Thyroid gland (tissue), 4 donors: ENCODE data around the gene ABCC1. TPM values are rescaled to one million over a fixed set of nuclear protein-coding genes. Genes with fewer than 3 reads are reported as not detected.

Experiments used
- DNase-seq, 2 donors: peaks; one replicate each; pipeline ENCODE4 v3.0.0-alpha.2; 2019
- H3K27ac ChIP-seq, 3 donors: fragments of 200-600 bp; sonication (generic); 1 replicate in 2 of 3; 2 replicates in 1 of 3; pipeline ENCODE4 v1.5.1; 2016 to 2019; ENCODE audit warnings: mild to moderate bottlenecking in 1 of 3, moderate library complexity in 1 of 3
- H3K27me3 ChIP-seq: fragments of 200-600 bp; sonication (generic); one replicate; pipeline ENCODE4 v1.5.1; 2019
- H3K36me3 ChIP-seq, 2 donors: fragments of 200-600 bp; sonication (generic); one replicate each; pipeline ENCODE4 v1.5.1; 2016 to 2019
- H3K4me1 ChIP-seq, 2 donors: fragments of 200-600 bp; sonication (generic); one replicate each; pipeline ENCODE4 v1.5.1; 2017 to 2019
- H3K4me3 ChIP-seq, 3 donors: fragments of 200-600 bp; sonication (generic); replicated peaks in 1 of 3; 1 replicate in 2 of 3; 2 replicates in 1 of 3; pipeline ENCODE4 v1.5.1; 2016; ENCODE audit warnings: mild to moderate bottlenecking in 1 of 3
- H3K9me3 ChIP-seq: fragments of 200-600 bp; sonication (generic); one replicate; pipeline ENCODE4 v1.5.1; 2017
- CTCF ChIP-seq, 6 experiments: fragments of 200-600 bp in 3 of 6; fragments of 450-650 bp in 3 of 6; sonication (generic) in 3 of 6; IDR thresholded peaks; one replicate each; pipeline ENCODE4 v1.5.1; 2016 to 2019; ENCODE audit warnings: antibody characterized with exemption in 6 of 6, mild to moderate bottlenecking in 2 of 6, inconsistent platforms in 1 of 6, moderate library complexity in 1 of 6
- POLR2A ChIP-seq, 2 donors: fragments of 450-650 bp; IDR thresholded peaks; one replicate each; pipeline ENCODE4 v1.6.1; 2017; ENCODE audit warnings: antibody characterized with exemption in 2 of 2, mild to moderate bottlenecking in 2 of 2, moderate library complexity in 1 of 2
- WGBS, 2 donors: methylation state at CpG; one replicate each; pipeline ENCODE4 v1.1.5; 2017; 5-methylcytosine and 5-hydroxymethylcytosine counted together
- intact Hi-C: fragments of 100-400 bp; cut with DNase I; formaldehyde crosslinking; loops from one replicate; pipeline ENCODE4 v1.15.1; 2023
- total RNA-seq, 4 donors: library from RNA; depleted of rRNA; stranded (reverse); fragments of >200 nt; gene quantifications; one replicate each; pipeline ENCODE4 v1.2.3, GENCODE V29; 2016

The ABCC1 gene
- total RNA-seq, 4 donors from 2014 or later = 42.7 to 76.7 (median 70.1) TPM

- Histone ChIP-seq H3K4me3 (no peak overlapping the region), H3K36me3 (no peaks in the 10 kb centered on the region), H3K4me1 (peaks cover 41 to 45% of the 10 kb centered on the region in 2 donors), H3K27me3 (no peaks in the 10 kb centered on the region), H3K27ac (peak overlapping the region in 1 of 3 donors; percentile 30), H3K9me3 (no peaks in the 10 kb centered on the region)
- WGBS, 2 donors = 68 to 77% methylated on average over 6 of the region's 6 CpGs
- intact Hi-C loops = no loop called here
- no peak for DNase-seq
- no peak for TF ChIP-seq CTCF (IDR thresholded peaks at IDR 0.05)
- TF ChIP-seq POLR2A (IDR thresholded peaks at IDR 0.05) = no peak
These were observed 52.3 kb downstream of the ABCC1 start for GRCh38 chr16:16001596-16002255.

- Histone ChIP-seq H3K9me3 (no peaks in the 10 kb centered on the region), H3K27ac (no peak overlapping the region), H3K36me3 (no peaks in the 10 kb centered on the region), H3K4me1 (peaks cover 40 to 48% of the 10 kb centered on the region in 2 donors), H3K27me3 (no peaks in the 10 kb centered on the region), H3K4me3 (no peak overlapping the region)
- TF ChIP-seq POLR2A (IDR thresholded peaks at IDR 0.05) (no peak), CTCF (IDR thresholded peaks at IDR 0.05) (no peak)
- DNase-seq = no peak
- intact Hi-C loops = no loop called here
- 0 to 60% methylated on average over 1 of the region's 1 CpG for WGBS, 2 donors
These were observed 54.4 kb downstream of the ABCC1 start for GRCh38 chr16:16003719-16004313.

GRCh38 chr16:16004314-16004749 is 54.9 kb downstream of the ABCC1 start:
- H3K4me1 ChIP-seq = peaks cover 39 to 47% of the 10 kb centered on the region in 2 donors
- WGBS, 2 donors = 68 to 71% methylated on average over 5 of the region's 5 CpGs

GRCh38 chr16:16005721-16006120 is 56.3 kb downstream of the ABCC1 start:
- intact Hi-C loops = no loop called here

More at GRCh38 chr16:16004314-16004749, 54.9 kb downstream of the ABCC1 start:
- H3K27ac ChIP-seq = no peak overlapping the region
- H3K27me3 ChIP-seq = no peaks in the 10 kb centered on the region
- no peak overlapping the region for H3K4me3 ChIP-seq
- intact Hi-C loops = no loop called here
- H3K36me3 ChIP-seq = no peaks in the 10 kb centered on the region
- TF ChIP-seq CTCF (IDR thresholded peaks at IDR 0.05) = no peak
- TF ChIP-seq POLR2A (IDR thresholded peaks at IDR 0.05) = no peak
- no peaks in the 10 kb centered on the region for H3K9me3 ChIP-seq
- DNase-seq = no peak

More at GRCh38 chr16:16005721-16006120, 56.3 kb downstream of the ABCC1 start:
- no peak for DNase-seq
- Histone ChIP-seq H3K4me3 (no peak overlapping the region), H3K27me3 (no peaks in the 10 kb centered on the region), H3K4me1 (peaks cover 48 to 57% of the 10 kb centered on the region in 2 donors), H3K36me3 (no peaks in the 10 kb centered on the region), H3K9me3 (no peaks in the 10 kb centered on the region), H3K27ac (peak overlapping the region in 2 of 3 donors; percentile 3 to 16)
- TF ChIP-seq CTCF (IDR thresholded peaks at IDR 0.05) (no peak), POLR2A (IDR thresholded peaks at IDR 0.05) (no peak)
- WGBS, 2 donors = 79 to 86% methylated on average over 8 of the region's 8 CpGs
